ENCODE data around the gene CCDC57.

The CCDC57 gene

GRCh38 chr17:82235056-82235774, 22.6 kb upstream of the CCDC57 start:
- DNase-seq: no peak

GRCh38 chr17:82234211-82235055, 21.8 kb upstream of the CCDC57 start:
- DNase-seq: no peak

DNA sequence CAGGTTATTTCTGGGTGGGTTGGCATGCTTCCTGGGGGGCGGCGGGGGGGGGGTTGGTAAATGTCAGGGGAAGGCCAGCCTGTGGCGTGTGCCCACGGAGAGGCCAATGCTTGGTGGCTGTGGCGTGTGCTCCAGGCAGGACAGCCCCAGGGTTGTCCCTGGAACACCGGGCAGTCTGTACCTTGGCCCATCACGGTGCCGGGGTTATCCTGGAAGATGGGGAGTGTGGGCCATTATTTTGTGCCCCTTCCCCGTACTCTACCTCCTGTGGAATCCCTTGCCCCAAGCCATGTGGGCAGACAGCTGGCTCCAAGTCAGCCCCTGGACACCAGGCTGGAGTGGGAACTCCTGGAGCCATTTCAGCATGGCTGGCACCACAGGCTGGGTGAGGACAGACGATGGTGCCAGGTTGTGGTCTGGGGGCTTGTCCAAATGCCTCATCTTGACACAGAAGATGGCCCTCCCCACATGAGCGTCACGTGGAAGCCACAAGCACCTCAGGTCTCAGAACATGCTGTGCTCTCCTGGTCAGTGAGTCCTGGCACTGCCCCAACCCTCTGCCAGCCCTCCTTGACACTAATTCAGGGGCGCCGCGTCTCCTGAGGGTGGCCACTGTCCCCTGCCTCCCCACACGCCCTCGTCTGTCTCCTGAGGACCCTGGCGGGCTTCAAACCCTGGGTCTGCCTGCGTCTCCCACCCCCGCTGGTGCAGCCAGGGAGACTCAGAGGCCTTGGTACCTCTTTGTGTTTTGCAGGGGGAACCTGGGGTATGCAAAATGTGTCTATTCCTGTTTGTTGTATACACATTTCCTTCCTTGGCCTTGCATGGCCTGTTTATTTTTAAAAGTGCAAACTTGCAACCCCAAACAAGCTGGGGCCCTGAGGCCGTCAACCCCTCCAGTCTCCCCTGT, 20.5 kb upstream of the CCDC57 start:
- no peak for DNase-seq

- no peak for DNase-seq
Measured at GRCh38 chr17:82232322-82232820, 19.7 kb upstream of the CCDC57 start.

DNA sequence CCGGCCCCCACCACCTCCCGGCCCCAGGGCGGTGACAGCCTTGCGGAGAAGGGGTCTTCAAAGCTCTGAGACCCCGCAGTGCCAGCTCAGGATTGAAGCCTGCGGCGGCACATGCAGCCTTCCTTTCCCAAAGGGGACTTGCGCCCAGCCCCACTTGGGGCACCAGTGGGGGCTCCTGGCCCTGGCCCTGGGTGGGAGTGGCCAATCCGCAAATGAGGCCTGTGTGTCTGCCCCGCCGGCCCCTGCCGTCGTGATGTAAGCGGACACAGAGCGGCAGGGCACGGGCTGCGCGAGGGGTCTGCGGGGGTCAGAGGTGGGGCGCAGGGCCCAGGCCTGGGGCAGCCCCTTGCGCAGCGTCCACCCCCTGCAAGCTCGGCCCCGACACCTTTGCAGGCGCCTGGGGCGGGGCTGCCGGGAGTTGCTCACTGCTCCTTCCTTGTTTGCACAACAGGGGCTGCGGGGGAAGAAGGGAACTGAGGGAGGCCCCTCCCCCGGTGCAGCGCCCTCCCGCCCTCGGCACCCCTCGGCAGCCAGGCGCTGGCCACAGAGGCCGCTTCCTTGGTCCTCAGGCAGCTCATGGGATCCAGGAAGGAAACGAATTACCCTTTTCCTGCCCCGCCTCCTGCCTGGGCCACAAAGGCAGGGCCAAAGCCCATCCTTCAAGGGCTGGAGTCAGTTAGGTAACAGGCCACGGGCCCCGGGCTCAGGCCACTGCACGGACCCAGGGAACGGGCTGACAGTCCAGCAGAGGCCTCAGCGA, 19.1 kb upstream of the CCDC57 start:
- DNase-seq: no peak

DNA sequence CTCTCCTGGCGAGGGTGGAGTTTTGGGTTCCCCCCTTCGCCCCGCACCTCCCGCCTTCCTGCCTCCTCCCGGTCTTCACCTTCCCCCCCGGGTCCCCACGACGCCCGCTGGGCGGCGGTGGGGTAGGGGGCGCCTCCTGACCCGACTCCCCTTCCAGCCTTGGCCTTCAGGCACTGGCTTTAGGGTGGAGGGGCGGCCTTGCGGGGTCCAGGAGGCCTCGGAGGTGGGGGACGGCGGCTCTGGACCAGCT, 18.6 kb upstream of the CCDC57 start:
- DNase-seq: no peak

DNA sequence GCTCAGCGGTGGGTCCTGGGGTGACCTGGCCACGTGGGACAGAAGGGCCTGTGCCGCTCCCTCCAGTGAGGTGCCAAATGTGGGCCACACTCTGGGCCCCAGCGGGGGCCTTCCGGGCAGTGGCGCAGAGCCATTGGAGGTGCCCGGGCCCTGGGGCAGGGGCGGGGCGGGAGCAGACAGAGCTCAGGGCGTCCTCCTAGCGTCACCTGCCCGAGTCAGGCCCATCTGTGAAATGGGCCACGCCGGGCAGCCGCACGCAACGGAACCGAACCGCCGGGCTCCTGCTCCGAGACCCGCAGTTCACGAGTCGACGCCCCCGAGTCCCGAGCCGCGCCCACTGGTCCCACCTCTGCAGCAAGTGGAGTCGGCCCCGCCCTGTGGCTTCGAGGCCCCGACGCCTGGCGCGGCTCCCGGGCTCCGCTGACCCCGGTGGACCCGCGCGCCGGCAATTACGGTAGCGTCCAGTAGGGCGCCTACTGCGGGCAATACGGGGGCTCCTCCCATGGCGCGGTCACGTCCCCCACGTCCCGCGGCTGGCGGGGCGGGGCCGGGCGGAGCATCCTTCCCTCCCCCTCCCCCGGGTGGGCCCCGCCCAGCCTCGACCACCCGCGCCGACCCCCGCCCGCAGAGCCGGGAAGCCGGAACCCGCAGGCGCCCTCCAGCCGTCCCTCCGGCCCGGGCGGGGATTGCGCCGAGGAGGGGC, 18.1 kb upstream of the CCDC57 start:
- peak in 1 of 2 donors; percentile 49 for DNase-seq

DNA sequence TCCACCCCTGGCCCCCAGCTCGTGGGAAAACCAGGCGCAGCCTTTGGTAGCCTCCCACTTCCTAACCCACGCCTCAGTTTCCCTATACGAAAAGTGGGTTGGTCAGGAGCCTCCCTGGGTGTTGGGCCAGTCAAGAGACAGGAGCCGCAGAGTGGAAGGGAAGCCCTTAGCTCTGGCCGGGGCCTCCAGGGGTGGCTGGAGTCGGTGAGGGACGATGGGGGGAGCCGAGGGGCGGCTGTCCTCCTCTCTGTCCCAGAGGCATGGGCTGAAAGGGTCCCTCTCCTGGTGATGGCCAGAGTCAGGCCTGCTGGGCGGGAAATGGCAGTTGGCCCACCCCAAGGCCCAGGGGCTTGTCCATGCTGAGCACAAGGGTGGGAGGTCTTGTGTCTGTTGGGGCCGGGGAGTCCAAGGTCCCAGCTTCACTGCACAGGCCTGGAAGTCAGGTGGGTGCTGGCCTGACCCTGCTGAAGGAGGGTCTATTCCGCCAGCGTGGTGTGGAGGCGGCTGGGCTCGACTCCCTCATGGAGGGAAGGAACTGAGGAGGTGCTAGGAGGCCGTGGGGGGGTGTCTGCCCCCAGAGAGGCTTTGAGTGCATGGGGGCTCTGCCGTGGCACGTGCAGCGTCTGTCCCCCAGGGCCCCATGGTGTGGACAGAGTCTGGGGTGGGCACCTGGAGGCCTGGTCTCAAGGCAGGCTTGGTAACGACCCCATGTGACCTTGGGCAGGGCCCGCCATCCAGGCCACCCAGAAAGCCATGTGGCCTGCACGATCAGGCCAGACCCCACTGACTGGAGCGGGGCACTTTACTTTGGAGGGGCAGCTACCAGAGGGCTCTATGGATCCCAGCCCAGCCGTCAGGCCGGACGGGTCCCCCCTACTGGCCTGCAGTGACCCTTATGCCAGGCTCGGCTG, 17.3 kb upstream of the CCDC57 start:
- DNase-seq: no peak

DNA sequence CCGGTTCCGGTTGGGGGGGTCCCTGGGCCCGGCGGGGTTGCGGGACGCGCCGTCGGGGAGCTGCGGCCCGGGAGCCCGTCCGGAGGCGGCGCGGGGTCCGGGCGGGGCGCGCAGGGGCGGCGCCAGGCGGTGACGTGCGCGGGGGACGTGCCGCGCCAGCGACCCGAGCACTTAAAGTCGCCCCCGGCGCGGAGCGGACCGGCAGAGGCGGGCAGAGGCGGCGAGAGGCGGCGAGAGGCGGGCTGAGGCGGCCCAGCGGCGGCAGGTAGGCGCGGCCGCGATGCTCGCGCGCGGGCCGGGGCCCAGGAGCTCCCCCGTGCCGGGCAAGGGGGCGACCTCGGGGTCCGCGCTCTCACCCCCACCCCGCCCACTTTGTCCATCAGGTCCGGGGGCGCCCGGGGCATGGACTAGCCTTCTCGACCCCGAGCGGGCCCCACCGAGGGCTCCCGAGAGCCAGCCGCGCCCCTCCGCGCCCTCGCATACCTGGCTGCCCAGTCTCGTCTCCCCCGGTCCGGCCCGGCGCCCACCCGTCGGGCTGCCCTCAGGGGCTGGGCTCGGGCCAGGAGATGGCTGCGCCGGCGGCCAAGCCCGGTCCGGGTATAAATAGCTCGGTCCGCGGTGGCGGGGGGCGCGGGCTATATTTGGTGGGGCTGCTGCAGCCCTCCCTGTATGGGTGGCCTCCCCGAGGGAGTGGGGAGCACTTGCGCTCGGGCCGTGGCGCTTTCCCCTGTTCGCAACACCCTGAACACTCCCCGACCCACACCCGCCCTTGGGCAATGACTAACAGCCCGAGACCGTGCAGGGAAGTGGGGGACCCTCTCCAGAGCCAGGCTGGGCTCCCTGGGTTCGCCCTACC, 16.4 kb upstream of the CCDC57 start, which contains the start of gene SLC16A3:
TSS of gene SLC16A3 (plus strand) at position 201 of the 856 bp plus-strand sequence. CDS start 6,967 bp downstream, outside the sequence.
- peak; percentile 67 to 70 for DNase-seq

DNA sequence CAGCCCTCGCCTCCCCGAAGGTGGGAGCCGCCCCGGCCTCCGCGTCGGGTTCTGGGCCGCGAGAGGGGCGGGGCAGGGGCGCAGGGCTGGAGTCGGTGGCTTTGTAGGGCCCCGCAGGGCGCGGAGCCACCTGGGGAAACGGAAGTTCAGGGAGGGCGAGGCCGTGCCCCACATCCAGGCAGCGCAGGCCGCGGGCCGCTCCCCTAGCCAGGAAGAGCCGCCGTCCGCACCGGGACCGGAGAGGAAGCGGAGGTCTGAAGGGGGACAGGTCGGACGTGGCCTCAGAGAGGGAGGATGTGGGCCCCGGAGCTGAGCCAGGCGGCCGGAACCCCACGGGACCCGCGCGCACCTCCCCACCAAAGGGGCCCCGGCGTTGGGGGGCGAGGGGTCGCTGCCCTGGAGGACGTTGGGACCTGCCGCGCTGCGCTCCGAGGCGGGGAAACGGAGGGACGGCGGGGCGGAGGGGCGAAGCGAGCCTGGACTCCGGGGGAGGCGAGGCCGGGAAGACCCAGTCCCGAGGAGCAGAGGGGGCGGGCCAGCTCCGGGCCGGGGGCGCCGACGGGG, 15.7 kb upstream of the CCDC57 start:
- DNase-seq: peak in 1 of 2 donors; percentile 47

DNA sequence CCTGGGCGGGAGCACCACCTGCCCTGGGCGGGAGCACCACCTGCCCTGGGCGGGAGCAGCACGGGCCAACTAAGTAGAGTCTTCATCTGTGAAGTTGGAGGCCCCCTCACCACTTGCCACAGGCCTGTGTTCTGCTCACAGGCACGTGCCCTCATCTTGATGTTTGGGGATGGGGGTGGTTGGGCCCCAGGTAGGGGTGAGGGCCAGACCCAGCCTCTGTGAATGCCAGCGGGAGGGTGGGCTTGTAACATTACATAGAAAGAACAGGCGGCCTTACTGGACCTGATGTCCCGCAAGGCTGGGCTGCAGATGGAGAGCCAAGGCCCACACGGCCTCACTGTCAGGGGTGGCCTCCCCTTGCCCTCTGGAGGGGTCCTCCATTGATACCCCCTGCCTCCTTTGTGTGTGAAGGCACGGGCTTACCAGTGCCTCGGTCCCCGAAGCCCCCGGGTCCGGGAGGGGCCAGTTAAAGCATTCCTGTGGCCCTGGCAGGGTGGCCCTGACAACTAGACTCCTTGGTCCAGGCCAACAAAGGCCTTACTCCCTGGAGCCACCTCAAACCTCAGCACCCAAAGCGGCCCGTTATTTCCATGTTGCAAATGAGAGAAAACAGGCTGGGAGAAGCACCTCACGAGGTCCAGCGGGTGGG, 15.1 kb upstream of the CCDC57 start:
- no peak for DNase-seq

GRCh38 chr17:82226809-82227628, 14.4 kb upstream of the CCDC57 start:
- no peak for DNase-seq

GRCh38 chr17:82226146-82226808, 13.6 kb upstream of the CCDC57 start:
- no peak for DNase-seq

DNA sequence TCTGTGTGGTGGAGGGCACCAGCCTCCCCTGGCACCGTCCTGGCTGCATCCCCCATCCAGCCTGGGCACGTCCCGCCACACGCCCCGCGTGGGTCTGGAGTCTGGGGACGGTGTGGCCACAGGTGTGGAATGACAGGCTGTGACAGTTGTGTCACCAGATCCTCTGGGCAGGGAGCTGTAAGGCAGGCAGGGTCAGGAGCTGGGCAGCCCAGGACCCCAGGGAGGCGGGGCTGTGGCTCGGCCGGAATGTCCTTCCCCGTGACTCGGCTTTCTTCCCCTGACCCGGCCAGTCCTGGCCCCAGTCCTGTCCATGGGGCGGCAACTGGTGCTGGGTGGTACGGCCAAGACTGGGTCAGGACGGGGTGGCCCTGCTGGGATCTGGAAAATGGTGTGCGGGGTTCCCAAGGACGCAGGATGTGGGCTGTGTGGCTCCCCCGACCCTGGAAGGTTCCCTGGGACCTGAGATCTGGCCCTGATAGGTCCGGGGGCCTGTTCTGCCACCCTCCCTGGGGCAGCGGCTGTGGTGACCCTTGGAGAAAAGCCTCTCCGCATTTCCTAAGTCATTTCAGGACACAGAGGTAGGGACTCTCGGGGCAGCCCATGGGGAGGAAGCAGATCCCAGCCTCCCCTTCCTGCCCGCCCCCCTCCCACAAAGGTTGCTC, 12.9 kb upstream of the CCDC57 start:
- no peak for DNase-seq

DNA sequence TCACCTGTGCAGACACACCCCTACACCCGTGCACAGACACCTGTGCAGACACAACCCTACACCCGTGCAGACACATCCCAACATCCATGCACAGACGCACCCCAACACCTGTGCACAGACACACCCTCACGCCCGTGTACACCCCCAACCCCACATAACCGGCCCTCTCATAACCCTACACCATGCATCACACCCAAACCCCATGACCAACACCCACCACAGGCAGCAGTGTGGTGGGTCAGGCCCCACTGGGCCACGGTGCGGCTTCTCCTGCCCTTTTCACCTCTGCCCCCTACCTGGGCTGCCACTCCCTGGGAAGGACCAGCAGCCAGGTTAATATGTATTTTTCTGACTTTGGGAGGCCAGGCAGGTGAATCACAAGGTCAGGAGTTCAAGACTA, 12.0 kb upstream of the CCDC57 start:
- no peak for DNase-seq

DNA sequence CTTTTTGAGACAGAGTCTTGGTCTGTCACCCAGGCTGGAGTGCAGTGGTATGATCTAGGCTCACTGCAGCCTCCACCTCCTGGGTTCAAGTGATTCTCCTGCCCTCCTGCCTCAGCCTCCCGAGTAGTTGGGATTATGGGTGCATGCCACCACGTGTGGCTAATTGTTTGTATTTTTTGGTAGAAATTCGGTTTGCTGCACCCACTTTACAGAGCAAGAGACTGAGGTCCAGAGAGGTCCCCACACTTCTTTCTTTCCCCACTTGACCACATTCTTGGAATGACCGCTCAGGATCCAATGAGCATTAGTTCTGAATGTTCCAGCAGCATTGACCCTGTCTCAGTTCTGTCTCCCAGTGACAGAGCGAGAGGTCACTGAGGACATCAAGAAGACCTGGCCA, 10.9 kb upstream of the CCDC57 start:
- no peak for DNase-seq

GRCh38 chr17:82222816-82223215, 10.2 kb upstream of the CCDC57 start:
- DNase-seq: no peak

All from activated CD4-positive, alpha-beta T cell treated with anti-CD3 and anti-CD28 coated beads for 4 hours (primary cell).